ENCODE measurements around the gene FRMD4B.

DNA sequence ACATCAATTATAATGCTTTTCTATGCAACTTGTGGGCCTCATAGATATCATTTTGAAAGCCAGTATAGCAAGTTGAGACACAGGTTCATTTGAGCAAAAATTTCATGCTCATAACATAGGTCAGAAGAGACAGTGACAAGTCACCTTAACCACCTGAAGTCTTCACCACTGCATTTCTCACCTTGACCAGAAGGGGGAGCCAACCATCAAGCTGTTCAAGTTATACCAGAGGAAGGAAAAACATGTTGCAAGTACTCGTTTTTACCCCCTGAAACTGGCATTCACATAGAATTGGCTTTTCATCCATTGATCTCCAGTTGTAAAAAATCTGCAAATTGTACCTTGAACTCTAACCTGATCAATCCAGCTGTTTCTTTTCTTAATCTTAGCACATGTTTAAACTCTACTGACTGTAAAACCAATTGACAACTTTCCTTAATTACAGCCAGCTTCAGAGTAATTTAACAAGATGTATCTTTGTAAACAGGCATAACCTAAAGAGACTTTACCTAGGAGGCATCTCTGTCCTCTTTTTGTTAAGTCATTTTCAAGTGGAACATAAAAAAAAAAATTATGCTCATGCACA lies 264.9 kb downstream of the FRMD4B start:
- TF ChIP-seq EZH2phosphoT487 (IDR thresholded peaks at IDR 0.05; ENCODE audit: insufficient read depth, low read depth) (no peak), EZH2 (IDR thresholded peaks at IDR 0.05; ENCODE audit: insufficient read depth, poor library complexity, severe bottlenecking) (no peak)
